Duodenal mucosa (tissue), 2 donors: ENCODE measurements around the gene CPM.

Experiments
- H3K27ac ChIP-seq: one replicate; pipeline ENCODE4 v1.7.0; 2013; ENCODE audit warnings: low read depth, low read length
- H3K27me3 ChIP-seq, 2 donors: one replicate each; pipeline ENCODE4 v1.7.0; 2013; ENCODE audit warnings: low read length in 2 of 2, control low read depth in 1 of 2; ENCODE audit not compliant: insufficient read depth in 2 of 2, control insufficient read depth in 1 of 2
- H3K36me3 ChIP-seq, 2 donors: one replicate each; pipeline ENCODE4 v1.7.0; 2013; ENCODE audit warnings: low read length in 2 of 2, control low read depth in 1 of 2; ENCODE audit not compliant: insufficient read depth in 2 of 2, control insufficient read depth in 1 of 2
- H3K4me1 ChIP-seq, 2 donors: one replicate each; pipeline ENCODE4 v1.7.0; 2013; ENCODE audit warnings: low read length in 2 of 2, control low read depth in 1 of 2; ENCODE audit not compliant: insufficient read depth in 2 of 2, control insufficient read depth in 1 of 2
- H3K4me3 ChIP-seq, 2 donors: one replicate each; pipeline ENCODE4 v1.7.0; 2013; ENCODE audit warnings: low read length in 2 of 2, low read depth in 1 of 2
- H3K9ac ChIP-seq, 2 donors: one replicate each; pipeline ENCODE4 v1.7.0; 2013; ENCODE audit warnings: low read length in 2 of 2, low read depth in 1 of 2
- H3K9me3 ChIP-seq, 2 donors: one replicate each; pipeline ENCODE4 v1.7.0; 2013; ENCODE audit warnings: low read length in 2 of 2, control low read depth in 1 of 2; ENCODE audit not compliant: control insufficient read depth in 1 of 2

Gene CPM

DNA sequence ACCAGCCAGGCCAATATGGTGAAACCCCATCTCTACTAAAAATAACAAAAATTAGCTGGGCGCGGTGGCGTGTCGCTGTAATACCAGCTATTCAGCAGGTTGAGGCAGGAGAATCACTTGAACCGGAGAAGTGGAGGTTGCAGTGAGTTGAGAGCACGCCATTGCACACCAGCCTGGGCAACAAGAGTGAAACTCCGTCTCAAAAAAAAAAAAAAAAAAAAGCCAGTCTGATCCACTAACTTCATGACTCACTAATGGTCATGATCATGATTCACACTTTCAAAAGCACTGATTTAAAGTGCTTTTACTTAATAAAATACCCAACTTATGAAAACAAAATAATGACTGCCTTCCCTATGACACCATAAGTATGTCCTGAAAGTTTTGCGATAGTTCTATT lies 38.4 kb upstream of the CPM start:
- no peak overlapping the region for H3K4me3 ChIP-seq
- no peaks in the 10 kb centered on the region for H3K4me1 ChIP-seq
- no peaks in the 10 kb centered on the region for H3K9me3 ChIP-seq
- H3K27ac ChIP-seq: no peak overlapping the region
- H3K36me3 ChIP-seq: no peaks in the 10 kb centered on the region
- no peaks in the 10 kb centered on the region for H3K27me3 ChIP-seq
- H3K9ac ChIP-seq: no peak overlapping the region

DNA sequence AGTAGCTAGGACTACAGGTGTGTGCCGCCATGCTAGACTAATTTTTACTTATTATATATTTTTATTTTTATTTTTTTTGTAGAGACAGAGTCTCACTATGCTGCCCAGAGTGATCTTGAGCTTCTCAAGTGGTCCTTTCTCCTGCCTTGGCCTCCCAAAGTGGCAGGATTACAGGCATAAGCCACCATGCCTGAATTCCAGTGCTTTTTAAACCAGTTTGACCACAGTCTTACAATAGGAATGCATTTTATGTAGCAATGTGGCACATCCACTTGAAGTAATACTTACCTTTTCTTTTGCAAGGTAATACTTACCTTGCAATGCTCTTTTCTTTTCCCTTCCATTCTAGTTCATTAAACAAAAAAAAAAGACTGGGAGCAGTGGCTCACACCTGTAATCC lies 38.0 kb upstream of the CPM start:
- Histone ChIP-seq H3K27ac (no peak overlapping the region), H3K9ac (no peak overlapping the region), H3K36me3 (no peaks in the 10 kb centered on the region), H3K9me3 (no peaks in the 10 kb centered on the region), H3K4me1 (no peaks in the 10 kb centered on the region), H3K27me3 (no peaks in the 10 kb centered on the region), H3K4me3 (no peak overlapping the region)

DNA sequence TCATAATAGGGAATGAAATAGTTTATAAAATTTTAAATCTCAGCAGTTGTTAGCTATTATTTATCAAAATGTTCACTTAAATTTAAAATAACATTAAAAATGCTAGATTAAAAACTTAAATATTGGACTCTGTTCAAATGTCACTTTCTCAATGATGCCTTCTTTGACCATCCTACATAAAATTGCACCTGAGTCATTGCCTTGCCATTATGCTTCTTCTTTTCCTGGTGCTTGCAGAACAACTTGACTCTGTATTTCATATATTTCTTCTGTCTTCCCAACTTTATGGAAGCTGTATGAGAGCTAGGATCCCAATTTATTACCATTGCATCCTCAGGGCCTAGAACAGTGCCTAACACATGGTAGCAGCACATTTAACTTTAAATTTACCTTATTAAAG lies 37.3 kb upstream of the CPM start:
- no peak overlapping the region for H3K27ac ChIP-seq
- no peaks in the 10 kb centered on the region for H3K27me3 ChIP-seq
- no peaks in the 10 kb centered on the region for H3K9me3 ChIP-seq

DNA sequence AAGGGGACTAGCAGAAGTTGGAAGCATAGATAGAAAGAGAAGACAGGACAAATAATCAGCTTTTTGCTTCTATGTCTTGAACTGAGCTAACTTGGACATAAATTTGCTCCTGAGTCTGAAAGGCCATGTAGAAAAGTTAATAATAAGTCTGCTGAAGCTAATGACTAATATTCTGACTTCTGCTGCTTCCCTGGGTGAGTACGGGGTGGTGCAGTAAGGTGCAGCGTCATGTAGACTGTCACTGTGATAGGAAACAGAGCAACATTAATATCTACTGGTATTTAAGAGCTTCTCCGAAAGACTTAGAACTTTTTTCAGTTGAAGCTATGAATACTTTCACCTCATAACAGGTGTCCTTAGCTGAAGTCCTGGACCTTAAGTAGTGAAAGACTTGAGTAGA lies 34.1 kb upstream of the CPM start:
- Histone ChIP-seq H3K4me3 (no peak overlapping the region), H3K27me3 (no peaks in the 10 kb centered on the region)

More for the DNA sequence above, 37.3 kb upstream of the CPM start:
- Histone ChIP-seq H3K4me3 (no peak overlapping the region), H3K4me1 (no peaks in the 10 kb centered on the region), H3K36me3 (no peaks in the 10 kb centered on the region), H3K9ac (no peak overlapping the region)

DNA sequence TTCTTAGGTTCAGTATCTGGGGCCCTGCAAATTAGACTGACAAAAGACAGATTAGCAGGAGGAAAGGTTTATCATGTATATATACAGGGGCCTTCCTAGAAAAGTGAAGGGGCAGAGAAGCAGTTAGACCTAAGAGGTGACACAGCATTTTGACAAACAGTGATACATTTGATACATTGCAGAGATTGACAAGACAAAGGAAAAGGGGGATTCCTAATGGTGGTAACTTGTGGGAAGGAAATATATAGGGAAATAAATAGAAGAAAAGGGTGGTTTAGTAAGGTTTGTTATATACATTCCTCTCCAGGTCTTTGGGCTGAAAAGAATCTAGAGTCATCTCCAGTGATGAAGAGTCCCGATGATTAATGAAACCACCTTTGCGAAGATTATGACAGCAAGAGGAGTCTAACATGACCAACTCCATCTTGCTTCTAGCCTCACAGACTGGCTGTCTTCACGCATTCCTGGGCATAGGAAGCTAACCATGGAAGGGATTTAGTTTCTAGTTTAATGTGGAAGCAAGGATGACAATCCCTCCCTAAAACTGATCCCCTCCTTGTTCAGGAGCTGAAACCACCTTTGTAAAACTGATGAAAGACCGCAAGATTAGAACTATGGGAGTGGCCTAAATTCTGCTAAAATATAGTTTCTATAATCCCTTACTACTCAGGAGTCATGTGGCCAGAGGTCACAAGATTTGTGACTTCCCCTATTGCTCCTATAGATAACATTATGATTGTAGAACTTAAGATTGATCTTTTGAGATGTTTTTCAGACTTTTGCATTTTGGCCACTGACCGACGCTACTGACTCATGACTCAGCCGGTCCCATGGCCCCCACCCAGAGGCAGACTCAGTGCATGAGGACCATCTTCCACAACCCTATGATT lies 31.1 kb upstream of the CPM start:
- no peak overlapping the region for H3K27ac ChIP-seq
- no peaks in the 10 kb centered on the region for H3K36me3 ChIP-seq
- no peak overlapping the region for H3K9ac ChIP-seq
- no peaks in the 10 kb centered on the region for H3K9me3 ChIP-seq
- H3K27me3 ChIP-seq: no peaks in the 10 kb centered on the region
- H3K4me3 ChIP-seq: no peak overlapping the region
- no peaks in the 10 kb centered on the region for H3K4me1 ChIP-seq

More for the DNA sequence above, 34.1 kb upstream of the CPM start:
- Histone ChIP-seq H3K9ac (no peak overlapping the region), H3K9me3 (no peaks in the 10 kb centered on the region), H3K4me1 (no peaks in the 10 kb centered on the region), H3K36me3 (no peaks in the 10 kb centered on the region), H3K27ac (no peak overlapping the region)

DNA sequence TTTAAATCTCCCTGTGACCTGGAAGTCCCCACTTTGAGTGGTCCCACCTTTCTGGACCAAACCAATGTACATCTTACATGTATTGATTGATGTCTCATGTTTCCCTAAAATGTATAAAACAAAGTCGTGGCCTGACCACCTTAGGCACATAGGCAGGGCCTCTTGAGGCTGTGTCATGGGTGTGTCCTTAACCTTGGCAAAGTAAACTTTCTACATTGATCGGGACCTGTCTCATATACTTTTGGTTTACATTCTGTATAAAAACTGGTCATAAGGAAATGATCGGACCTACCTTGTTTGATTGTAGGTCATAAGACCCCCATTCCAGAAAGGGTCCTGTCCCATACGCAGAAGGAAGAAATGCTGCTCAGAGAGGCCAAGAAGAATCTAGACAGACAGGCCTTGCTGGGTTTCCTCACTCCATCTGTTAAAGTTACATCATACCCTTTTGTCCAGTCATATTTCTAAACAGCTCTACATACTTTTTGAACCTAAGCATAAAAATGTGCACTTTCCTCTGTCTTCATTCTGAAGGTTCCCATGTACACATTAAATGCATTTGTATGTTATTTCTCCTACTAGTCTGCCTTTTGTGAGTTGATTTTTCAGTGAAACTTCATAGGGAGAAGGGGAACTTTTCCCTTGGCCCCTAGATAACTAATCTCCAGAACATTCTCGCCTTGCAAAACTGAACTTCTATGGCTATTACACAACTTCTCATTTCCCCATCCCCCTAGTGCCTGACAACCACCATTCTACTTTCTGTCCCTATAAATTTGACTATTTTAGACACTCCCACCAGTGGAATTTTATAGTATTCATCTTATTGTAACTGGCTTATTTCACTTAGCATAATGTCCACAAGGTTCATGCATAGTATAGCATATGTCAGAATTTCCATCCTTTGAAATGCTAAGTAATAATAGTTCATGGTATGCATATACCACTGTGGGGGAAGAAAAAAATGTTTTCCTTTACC lies 30.2 kb upstream of the CPM start:
- H3K9ac ChIP-seq: no peak overlapping the region
- no peaks in the 10 kb centered on the region for H3K36me3 ChIP-seq
- no peak overlapping the region for H3K27ac ChIP-seq

DNA sequence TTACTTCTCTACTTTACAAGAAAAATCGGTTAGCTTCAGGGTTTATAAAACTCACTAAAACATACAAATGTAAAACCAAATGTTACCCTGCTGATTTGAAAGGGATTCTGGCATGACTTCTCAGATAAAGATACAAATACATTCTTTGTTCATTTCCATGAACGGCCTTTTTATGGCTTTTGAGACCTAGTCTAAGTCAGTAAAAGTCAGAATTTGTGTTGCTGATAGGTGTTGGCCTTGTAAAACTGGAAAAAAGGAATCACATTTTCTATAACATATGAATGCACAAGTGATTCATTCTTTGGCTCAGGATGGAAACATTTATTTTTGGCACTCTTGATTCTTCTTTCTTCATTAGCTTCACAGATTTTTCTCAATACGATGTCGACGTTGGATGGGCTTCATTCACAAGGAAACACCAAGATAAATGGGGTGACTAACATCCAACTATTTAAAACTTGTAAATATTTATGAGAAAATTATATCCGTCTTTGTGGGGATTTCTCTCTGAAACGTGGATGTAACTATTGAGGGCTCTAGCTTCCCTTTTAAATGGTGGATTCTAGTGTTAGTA lies 27.0 kb upstream of the CPM start:
- H3K4me3 ChIP-seq: no peak overlapping the region
- no peak overlapping the region for H3K27ac ChIP-seq
- no peaks in the 10 kb centered on the region for H3K36me3 ChIP-seq
- no peaks in the 10 kb centered on the region for H3K27me3 ChIP-seq
- no peaks in the 10 kb centered on the region for H3K4me1 ChIP-seq
- no peaks in the 10 kb centered on the region for H3K9me3 ChIP-seq
- H3K9ac ChIP-seq: no peak overlapping the region

More for the DNA sequence above, 30.2 kb upstream of the CPM start:
- Histone ChIP-seq H3K4me3 (no peak overlapping the region), H3K27me3 (no peaks in the 10 kb centered on the region), H3K4me1 (no peaks in the 10 kb centered on the region), H3K9me3 (no peaks in the 10 kb centered on the region)

DNA sequence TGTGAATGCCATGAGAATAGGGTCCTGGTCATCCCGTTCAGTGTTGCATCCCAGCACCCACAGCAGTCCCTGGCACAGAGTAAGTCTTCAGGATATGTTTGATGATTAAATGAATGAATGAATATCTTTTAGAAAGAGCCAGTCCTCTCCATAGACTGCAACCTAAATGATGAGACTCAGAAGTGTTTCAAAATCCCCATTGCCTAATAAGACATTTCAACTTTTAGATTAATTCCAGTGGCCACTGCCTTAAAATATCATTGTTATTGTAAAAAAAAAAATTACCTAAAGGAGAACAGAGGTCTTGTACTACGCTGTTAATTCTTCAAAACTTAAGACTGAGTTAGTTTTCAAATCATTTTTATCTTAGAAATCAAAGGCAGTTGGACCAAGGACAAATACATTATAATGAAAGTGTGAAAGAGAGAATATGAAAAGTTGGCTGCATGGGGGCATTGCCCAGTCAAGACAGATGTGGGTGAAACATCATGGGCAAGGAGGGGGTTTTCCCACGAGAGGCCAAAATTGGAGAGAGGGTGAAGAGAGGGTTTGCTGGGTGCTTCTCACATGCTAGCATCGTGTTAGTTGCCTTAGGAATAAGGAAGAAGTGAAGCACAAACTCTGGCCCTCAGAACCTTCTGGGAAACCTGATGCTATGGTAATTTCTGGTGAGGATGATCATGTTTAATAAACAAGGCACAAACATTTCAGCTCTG lies 26.3 kb upstream of the CPM start:
- Histone ChIP-seq H3K27ac (no peak overlapping the region), H3K4me1 (no peaks in the 10 kb centered on the region), H3K9ac (no peak overlapping the region), H3K36me3 (no peaks in the 10 kb centered on the region), H3K4me3 (no peak overlapping the region), H3K27me3 (no peaks in the 10 kb centered on the region), H3K9me3 (no peaks in the 10 kb centered on the region)

DNA sequence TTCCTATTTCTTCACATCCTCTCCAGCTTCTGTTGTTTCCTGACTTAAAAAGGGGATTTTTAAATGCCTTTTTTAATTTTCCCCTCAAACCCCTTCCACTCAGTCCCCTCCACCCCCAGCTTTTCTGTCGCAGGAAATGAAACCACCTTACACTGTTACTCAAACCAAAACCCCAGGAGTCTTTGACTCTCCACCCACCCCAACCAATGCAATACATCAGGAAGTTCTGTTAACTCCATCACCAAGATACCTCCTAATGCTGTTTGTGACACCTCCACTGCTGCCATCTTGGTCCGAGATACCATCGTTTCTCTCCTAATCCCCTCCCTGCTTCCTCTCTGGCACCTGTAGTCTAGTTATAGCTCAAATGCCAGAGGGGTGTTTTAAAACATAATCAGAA lies 25.4 kb upstream of the CPM start:
- Histone ChIP-seq H3K27me3 (no peaks in the 10 kb centered on the region), H3K4me3 (no peak overlapping the region), H3K9me3 (no peaks in the 10 kb centered on the region), H3K9ac (no peak overlapping the region), H3K4me1 (no peaks in the 10 kb centered on the region), H3K27ac (no peak overlapping the region), H3K36me3 (no peaks in the 10 kb centered on the region)
